Mesendoderm (in vitro differentiated cells): ENCODE results near the gene FYB1.

Experiments
- DNase-seq: peaks from one replicate; pipeline ENCODE4 v3.0.0; 2013
- H2AK5ac ChIP-seq: 2 replicates; pipeline ENCODE4 v1.6.1; 2013; ENCODE audit warnings: low read length, inconsistent platforms
- H2BK120ac ChIP-seq: 2 replicates; pipeline ENCODE4 v1.6.1; 2013; ENCODE audit warnings: low read depth, mild to moderate bottlenecking, low read length, moderate library complexity, mixed read lengths
- H2BK15ac ChIP-seq: replicated peaks from 2 replicates; pipeline ENCODE4 v1.6.1; 2013; ENCODE audit warnings: low read depth, mild to moderate bottlenecking, moderate library complexity
- H2BK5ac ChIP-seq: 2 replicates; pipeline ENCODE4 v1.6.1; 2013; ENCODE audit warnings: low read length, inconsistent platforms
- H3K18ac ChIP-seq: 2 replicates; pipeline ENCODE4 v1.6.1; 2013; ENCODE audit warnings: mild to moderate bottlenecking, low read length, mixed read lengths
- H3K23ac ChIP-seq: one replicate; pipeline ENCODE4 v1.6.1; 2013; ENCODE audit warnings: low read length
- H3K27ac ChIP-seq: 2 replicates; pipeline ENCODE4 v1.5.1; 2013; ENCODE audit warnings: low read depth, mild to moderate bottlenecking, inconsistent platforms, low read length, moderate library complexity
- H3K27me3 ChIP-seq: 2 replicates; pipeline ENCODE4 v1.6.1; 2013; ENCODE audit warnings: low read length, control low read depth, mild to moderate bottlenecking, inconsistent platforms; ENCODE audit not compliant: insufficient read depth, poor library complexity
- H3K36me3 ChIP-seq: 2 replicates; pipeline ENCODE4 v1.6.1; 2013; ENCODE audit warnings: low read length, inconsistent platforms; ENCODE audit not compliant: control insufficient read depth, insufficient read depth
- H3K4ac ChIP-seq: one replicate; pipeline ENCODE4 v1.6.1; 2013; ENCODE audit warnings: low read depth, mild to moderate bottlenecking, low read length, moderate library complexity
- H3K4me1 ChIP-seq: 2 replicates; pipeline ENCODE4 v1.6.1; 2013; ENCODE audit warnings: low read depth, low read length, inconsistent platforms; ENCODE audit not compliant: control insufficient read depth
- H3K4me2 ChIP-seq: 2 replicates; pipeline ENCODE4 v1.6.1; 2013; ENCODE audit warnings: low read length
- H3K4me3 ChIP-seq: 2 replicates; pipeline ENCODE4 v1.5.1; 2013; ENCODE audit warnings: mild to moderate bottlenecking, low read length
- H3K56ac ChIP-seq: one replicate; pipeline ENCODE4 v1.6.1; 2013; ENCODE audit warnings: low read length
- H3K79me1 ChIP-seq: 2 replicates; pipeline ENCODE4 v1.6.1; 2013; ENCODE audit warnings: low read length, inconsistent platforms
- H3K79me2 ChIP-seq: 2 replicates; pipeline ENCODE4 v1.6.1; 2013; ENCODE audit warnings: mild to moderate bottlenecking, low read length; ENCODE audit not compliant: control insufficient read depth, insufficient read depth
- H3K9ac ChIP-seq: 2 replicates; pipeline ENCODE4 v1.6.1; 2013; ENCODE audit warnings: low read length, inconsistent platforms
- H4K5ac ChIP-seq: one replicate; pipeline ENCODE4 v1.6.1; 2013; ENCODE audit warnings: low read length
- H4K8ac ChIP-seq: one replicate; pipeline ENCODE4 v1.6.1; 2013; ENCODE audit warnings: low read depth, mild to moderate bottlenecking, control low read depth, low read length, moderate library complexity
- WGBS: extraction: QIAGEN DNeasy Blood & Tissue Kit; methylation state at CpG from one replicate; pipeline ENCODE4 v1.1.7; 2013; ENCODE audit warnings: low lambda C conversion rate, missing lambda C conversion rate; ENCODE audit not compliant: insufficient coverage; ENCODE audit errors: extremely low coverage; 5-methylcytosine and 5-hydroxymethylcytosine counted together

FYB1 gene

DNA sequence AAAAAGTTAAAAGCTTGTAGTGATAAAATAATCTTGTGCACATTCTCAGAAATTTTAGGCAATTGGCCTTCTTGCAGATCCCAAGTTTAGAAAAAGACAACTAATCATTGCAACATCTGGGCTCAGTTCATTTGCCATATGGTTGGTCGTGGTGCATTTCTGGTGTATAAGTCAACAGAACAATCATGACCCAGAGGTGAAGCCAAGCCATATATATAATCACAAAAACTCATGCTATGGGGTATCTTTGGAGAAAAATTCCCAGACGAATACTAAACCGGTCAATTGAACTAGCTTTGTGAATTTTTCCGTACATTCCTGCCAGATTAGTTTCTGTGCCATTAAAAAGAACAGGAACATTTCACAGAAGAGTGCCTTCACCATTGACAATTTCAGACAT is 50.3 kb downstream of the FYB1 start:
- no peak overlapping the region for H3K4me3 ChIP-seq
- no peak overlapping the region for H2BK5ac ChIP-seq
- no peak overlapping the region for H3K18ac ChIP-seq
- WGBS = no CpG with 5 or more reads among the region's 4 CpGs
- no peak overlapping the region for H3K4me2 ChIP-seq
- no peak overlapping the region for H2BK15ac ChIP-seq
- no peaks in the 10 kb centered on the region for H3K4me1 ChIP-seq
- no peak overlapping the region for H2BK120ac ChIP-seq
- no peak overlapping the region for H3K9ac ChIP-seq
- H3K23ac ChIP-seq = no peak overlapping the region
- no peaks in the 10 kb centered on the region for H3K36me3 ChIP-seq
- no peak overlapping the region for H2AK5ac ChIP-seq
- no peak for DNase-seq
- H4K5ac ChIP-seq = no peak overlapping the region
- no peaks in the 10 kb centered on the region for H3K27me3 ChIP-seq
- no peak overlapping the region for H3K27ac ChIP-seq
- no peak overlapping the region for H3K4ac ChIP-seq
- no peak overlapping the region for H4K8ac ChIP-seq
- no peaks in the 10 kb centered on the region for H3K79me1 ChIP-seq
- H3K79me2 ChIP-seq = no peaks in the 10 kb centered on the region
- H3K56ac ChIP-seq = no peak overlapping the region

DNA sequence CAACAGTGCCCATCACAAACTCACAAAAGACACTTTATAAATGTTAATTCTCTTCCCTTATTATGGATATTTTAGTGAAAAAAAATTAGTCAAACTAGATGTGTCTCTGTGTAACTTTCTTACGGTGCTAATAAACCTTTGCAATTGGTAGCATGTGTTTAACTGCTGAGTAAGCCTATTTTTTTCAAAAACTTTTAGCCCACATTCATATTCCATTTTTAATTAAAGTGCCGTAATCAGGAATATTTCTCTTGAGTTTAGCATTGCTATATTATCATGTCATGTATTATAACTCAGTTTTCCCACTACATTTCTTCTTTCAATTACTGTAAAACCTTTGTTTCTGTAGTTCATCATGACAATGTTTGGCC is 51.4 kb downstream of the FYB1 start:
- no peaks in the 10 kb centered on the region for H3K79me2 ChIP-seq
- H4K5ac ChIP-seq = no peak overlapping the region
- no peak overlapping the region for H3K23ac ChIP-seq
- no peak overlapping the region for H4K8ac ChIP-seq
- H3K36me3 ChIP-seq = no peaks in the 10 kb centered on the region
- no peak overlapping the region for H3K56ac ChIP-seq
- H2BK5ac ChIP-seq = no peak overlapping the region
- H3K9ac ChIP-seq = no peak overlapping the region
- WGBS = no CpG with 5 or more reads among the region's 2 CpGs
- no peak overlapping the region for H3K4ac ChIP-seq
- H3K27ac ChIP-seq = no peak overlapping the region
- H2AK5ac ChIP-seq = no peak overlapping the region
- H3K27me3 ChIP-seq = no peaks in the 10 kb centered on the region
- no peak overlapping the region for H2BK120ac ChIP-seq
- no peak for DNase-seq
- H2BK15ac ChIP-seq = no peak overlapping the region
- H3K18ac ChIP-seq = no peak overlapping the region
- no peaks in the 10 kb centered on the region for H3K4me1 ChIP-seq
- no peaks in the 10 kb centered on the region for H3K79me1 ChIP-seq
- H3K4me3 ChIP-seq = no peak overlapping the region
- no peak overlapping the region for H3K4me2 ChIP-seq

- Histone ChIP-seq H2AK5ac (no peak overlapping the region), H3K79me1 (no peaks in the 10 kb centered on the region), H3K27me3 (no peaks in the 10 kb centered on the region), H3K4me2 (no peak overlapping the region), H3K18ac (no peak overlapping the region), H3K56ac (no peak overlapping the region), H3K27ac (no peak overlapping the region), H3K9ac (no peak overlapping the region), H2BK5ac (no peak overlapping the region), H3K4me3 (no peak overlapping the region), H3K23ac (no peak overlapping the region), H3K4me1 (no peaks in the 10 kb centered on the region), H2BK120ac (no peak overlapping the region), H4K8ac (no peak overlapping the region), H3K4ac (no peak overlapping the region), H4K5ac (no peak overlapping the region), H2BK15ac (no peak overlapping the region), H3K79me2 (no peaks in the 10 kb centered on the region), H3K36me3 (no peaks in the 10 kb centered on the region)
- DNase-seq = no peak
- WGBS = no CpG with 5 or more reads among the region's 5 CpGs
Measured at GRCh38 chr5:39167141-39167971, 52.0 kb downstream of the FYB1 start.

DNA sequence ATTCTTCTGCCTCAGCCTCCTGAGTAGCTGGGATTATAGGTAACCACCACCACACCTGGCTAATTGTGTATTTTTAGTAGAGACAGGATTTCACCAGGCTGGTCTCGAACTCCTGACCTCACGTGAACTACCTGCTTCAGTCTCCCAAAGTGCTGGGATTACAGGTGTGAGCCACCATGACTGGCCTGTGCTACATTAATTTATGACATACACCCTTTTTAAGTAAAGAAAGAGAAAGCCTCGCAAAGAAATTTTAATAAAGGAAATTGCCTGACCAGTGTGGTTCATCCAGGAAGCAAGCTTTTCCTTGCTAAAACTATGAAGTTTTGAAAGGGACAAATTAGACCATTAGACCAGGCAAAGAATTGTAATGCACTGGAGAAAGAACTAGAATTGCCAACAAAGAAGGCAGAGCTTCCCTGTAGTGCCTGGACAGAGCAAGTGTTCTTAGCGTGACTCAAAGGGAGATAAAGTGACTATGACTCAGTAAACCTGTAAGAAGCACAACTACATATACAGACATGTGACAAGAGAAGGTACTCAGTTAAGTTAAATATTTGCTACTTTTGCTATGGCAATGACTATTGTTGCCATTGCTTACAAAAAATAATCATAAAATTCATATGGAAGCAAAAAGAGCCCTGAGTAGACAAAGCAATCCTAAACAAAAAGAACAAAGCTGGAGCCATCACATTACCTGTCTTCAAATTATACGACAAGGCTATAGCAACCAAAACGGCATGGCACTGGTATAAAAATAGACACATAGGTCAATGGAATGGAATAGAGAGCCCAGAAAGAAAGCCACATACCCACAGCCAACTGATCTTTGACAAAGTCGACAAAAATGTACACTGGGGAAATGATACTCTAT is 54.6 kb downstream of the FYB1 start:
- DNase-seq = no peak
- H3K4me2 ChIP-seq = no peak overlapping the region
- no peaks in the 10 kb centered on the region for H3K79me2 ChIP-seq
- no peaks in the 10 kb centered on the region for H3K36me3 ChIP-seq
- no peak overlapping the region for H4K8ac ChIP-seq
- no peak overlapping the region for H3K18ac ChIP-seq
- no CpG with 5 or more reads among the region's 7 CpGs for WGBS
- H3K4me3 ChIP-seq = no peak overlapping the region
- no peak overlapping the region for H3K4ac ChIP-seq
- no peaks in the 10 kb centered on the region for H3K27me3 ChIP-seq
- no peak overlapping the region for H2BK15ac ChIP-seq
- H3K4me1 ChIP-seq = no peaks in the 10 kb centered on the region
- no peak overlapping the region for H3K23ac ChIP-seq
- H2AK5ac ChIP-seq = no peak overlapping the region
- H3K56ac ChIP-seq = no peak overlapping the region
- no peak overlapping the region for H4K5ac ChIP-seq
- H3K9ac ChIP-seq = no peak overlapping the region
- no peak overlapping the region for H2BK5ac ChIP-seq
- H3K79me1 ChIP-seq = no peaks in the 10 kb centered on the region
- no peak overlapping the region for H3K27ac ChIP-seq
- no peak overlapping the region for H2BK120ac ChIP-seq

- Histone ChIP-seq H2BK120ac (no peak overlapping the region), H4K8ac (no peak overlapping the region), H3K4ac (no peak overlapping the region), H3K36me3 (no peaks in the 10 kb centered on the region), H3K79me2 (no peaks in the 10 kb centered on the region), H3K27me3 (no peaks in the 10 kb centered on the region), H3K9ac (no peak overlapping the region), H3K56ac (no peak overlapping the region), H3K79me1 (no peaks in the 10 kb centered on the region), H3K4me2 (no peak overlapping the region), H3K4me1 (no peaks in the 10 kb centered on the region), H2BK5ac (no peak overlapping the region), H4K5ac (no peak overlapping the region), H2AK5ac (no peak overlapping the region), H2BK15ac (no peak overlapping the region), H3K18ac (no peak overlapping the region), H3K4me3 (no peak overlapping the region), H3K23ac (no peak overlapping the region), H3K27ac (no peak overlapping the region)
- no peak for DNase-seq
- no CpG with 5 or more reads among the region's 1 CpG for WGBS
Measured at GRCh38 chr5:39164016-39164415, 55.3 kb downstream of the FYB1 start.
